Neural progenitor cell (in vitro differentiated cells): ENCODE results near the gene HTD2. TPM values are rescaled to one million over a fixed set of nuclear protein-coding genes. Genes with fewer than 3 reads are reported as not detected.

ENCODE experiments used
- DNase-seq: peaks from one replicate; pipeline ENCODE4 v3.0.0-alpha.2; 2016; ENCODE audit warnings: low spot score
- H2AFZ ChIP-seq: fragments of 200-600 bp; sonication (generic); replicated peaks from 2 replicates; pipeline ENCODE4 v1.6.1; 2016; ENCODE audit warnings: antibody characterized with exemption
- H3F3A ChIP-seq: fragments of 200-600 bp; sonication (generic); 2 replicates; pipeline ENCODE4 v1.6.1; 2016; ENCODE audit warnings: antibody characterized with exemption, low read depth
- H3K27ac ChIP-seq: fragments of 200-600 bp; sonication (generic); 2 replicates; pipeline ENCODE4 v1.5.1; 2016; ENCODE audit warnings: mild to moderate bottlenecking
- H3K27me3 ChIP-seq: fragments of 200-600 bp; sonication (generic); 2 replicates; pipeline ENCODE4 v1.6.1; 2016; ENCODE audit warnings: mild to moderate bottlenecking, moderate library complexity
- H3K36me3 ChIP-seq: fragments of 200-600 bp; sonication (generic); 2 replicates; pipeline ENCODE4 v1.5.1; 2016
- H3K4me1 ChIP-seq: fragments of 200-600 bp; sonication (generic); 2 replicates; pipeline ENCODE4 v1.6.1; 2016; ENCODE audit warnings: mixed run types
- H3K4me2 ChIP-seq: fragments of 200-600 bp; sonication (generic); 2 replicates; pipeline ENCODE4 v1.6.1; 2016
- H3K4me3 ChIP-seq: fragments of 200-600 bp; sonication (generic); 2 replicates; pipeline ENCODE4 v1.5.1; 2016
- H3K79me2 ChIP-seq: fragments of 200-600 bp; sonication (generic); 2 replicates; pipeline ENCODE4 v1.6.1; 2016; ENCODE audit warnings: low read depth
- H3K9ac ChIP-seq: fragments of 200-600 bp; sonication (generic); 2 replicates; pipeline ENCODE4 v1.6.1; 2016
- H3K9me3 ChIP-seq: fragments of 200-600 bp; sonication (generic); 2 replicates; pipeline ENCODE4 v1.5.1; 2016; ENCODE audit warnings: low read depth
- H4K20me1 ChIP-seq: fragments of 200-600 bp; sonication (generic); 2 replicates; pipeline ENCODE4 v1.6.1; 2016; ENCODE audit warnings: low read depth
- H3K27ac Mint-ChIP-seq: 3 replicates; pipeline ENCODE4 v1.8.0; 2021; ENCODE audit warnings: mixed read lengths
- H3K27me3 Mint-ChIP-seq: 2 replicates; pipeline ENCODE4 v1.8.0; 2022; ENCODE audit warnings: low read depth, mild to moderate bottlenecking, inconsistent platforms, moderate library complexity, mixed read lengths; ENCODE audit not compliant: insufficient read depth
- H3K36me3 Mint-ChIP-seq: 3 replicates; pipeline ENCODE4 v1.8.0; 2021; ENCODE audit warnings: mixed read lengths
- H3K4me1 Mint-ChIP-seq: 3 replicates; pipeline ENCODE4 v1.8.0; 2021; ENCODE audit warnings: mixed read lengths
- H3K4me3 Mint-ChIP-seq: 3 replicates; pipeline ENCODE4 v1.8.0; 2021; ENCODE audit warnings: mild to moderate bottlenecking, moderate library complexity, mixed read lengths
- H3K9me3 Mint-ChIP-seq: 3 replicates; pipeline ENCODE4 v1.8.0; 2020; ENCODE audit warnings: mixed read lengths
- CTCF ChIP-seq: fragments of 200-600 bp; sonication (generic); IDR thresholded peaks from 2 replicates; pipeline ENCODE4 v1.5.1; 2017; ENCODE audit warnings: antibody characterized with exemption, mild to moderate bottlenecking
- EZH2 ChIP-seq: fragments of 200-600 bp; sonication (generic); IDR thresholded peaks from 2 replicates; pipeline ENCODE4 v1.6.1; 2017; ENCODE audit warnings: antibody characterized with exemption, mild to moderate bottlenecking, moderate library complexity
- EZH2phosphoT487 ChIP-seq: fragments of 200-600 bp; sonication (generic); IDR thresholded peaks from 2 replicates; pipeline ENCODE4 v1.6.1; 2017; ENCODE audit warnings: antibody characterized with exemption
- total RNA-seq: library from RNA; depleted of rRNA; stranded (reverse); fragments of >200 nt; gene quantifications from 2 replicates; pipeline ENCODE4 v1.2.3, GENCODE V29; 2015; ENCODE audit warnings: low replicate concordance

Gene HTD2
- total RNA-seq, 1 donor from 2014 or later, result 29.5 TPM

- Histone ChIP-seq H3K9me3 (no peaks in the 10 kb centered on the region), H4K20me1 (no peaks in the 10 kb centered on the region), H3K4me3 (no peak overlapping the region), H3F3A (no peaks in the 10 kb centered on the region), H3K4me2 (no peak overlapping the region), H3K4me1 (peaks cover 6% of the 10 kb centered on the region), H3K36me3 (no peaks in the 10 kb centered on the region), H3K27ac (no peak overlapping the region), H3K9ac (no peak overlapping the region), H2AFZ (peak overlapping the region; percentile 32), H3K79me2 (no peaks in the 10 kb centered on the region), H3K27me3 (peaks cover 25% of the 10 kb centered on the region)
- Mint-ChIP-seq H3K27ac (no peak overlapping the region), H3K36me3 (no peaks in the 10 kb centered on the region), H3K27me3 (peaks cover 10% of the 10 kb centered on the region), H3K4me3 (no peak overlapping the region), H3K9me3 (no peaks in the 10 kb centered on the region), H3K4me1 (peaks cover 3% of the 10 kb centered on the region)
- DNase-seq, result peak; percentile 50
- no peak for TF ChIP-seq EZH2phosphoT487
- TF ChIP-seq CTCF, result peak; percentile 89
These were observed 6.3 kb upstream of the HTD2 start for GRCh38 chr3:58299839-58300516.

- H3K36me3 Mint-ChIP-seq, result peaks cover 14% of the 10 kb centered on the region
- peak overlapping the region; percentile 72 for H3K9ac ChIP-seq
- H3K4me1 ChIP-seq, result peaks cover 7% of the 10 kb centered on the region
- TF ChIP-seq CTCF, result peak; percentile 76
- no peak for TF ChIP-seq EZH2
- no peak for TF ChIP-seq EZH2phosphoT487
- H4K20me1 ChIP-seq, result peaks cover 38% of the 10 kb centered on the region
- H3K27ac ChIP-seq, result no peak overlapping the region
- no peaks in the 10 kb centered on the region for H3K9me3 Mint-ChIP-seq
- H3K4me3 Mint-ChIP-seq, result peak overlapping the region; percentile 98
- peak overlapping the region; percentile 83 for H3K4me2 ChIP-seq
- H3K79me2 ChIP-seq, result peaks cover 57% of the 10 kb centered on the region
- H2AFZ ChIP-seq, result no peak overlapping the region
- peaks cover 19% of the 10 kb centered on the region for H3K4me1 Mint-ChIP-seq
- peaks cover 6% of the 10 kb centered on the region for H3K27me3 ChIP-seq
- no peaks in the 10 kb centered on the region for H3F3A ChIP-seq
- no peaks in the 10 kb centered on the region for H3K9me3 ChIP-seq
- peaks cover 4% of the 10 kb centered on the region for H3K27me3 Mint-ChIP-seq
- no peak overlapping the region for H3K27ac Mint-ChIP-seq
- peak overlapping the region; percentile 78 for H3K4me3 ChIP-seq
- H3K36me3 ChIP-seq, result peaks cover 4% of the 10 kb centered on the region
- DNase-seq, result peak; percentile 54
These were observed 1.4 kb downstream of the HTD2 start for GRCh38 chr3:58307639-58308215.

GRCh38 chr3:58308728-58309127 lies 2.4 kb downstream of the HTD2 start:
- H3K27ac ChIP-seq, result no peak overlapping the region
- no peak overlapping the region for H2AFZ ChIP-seq
- H3K9me3 Mint-ChIP-seq, result no peaks in the 10 kb centered on the region
- H3K4me1 Mint-ChIP-seq, result peaks cover 19% of the 10 kb centered on the region
- no peak for DNase-seq
- H3K4me3 Mint-ChIP-seq, result peak overlapping the region; percentile 5
- H3K4me2 ChIP-seq, result no peak overlapping the region
- no peak overlapping the region for H3K9ac ChIP-seq
- H3K36me3 ChIP-seq, result peaks cover 4% of the 10 kb centered on the region
- TF ChIP-seq EZH2phosphoT487 (no peak), CTCF (no peak), EZH2 (no peak)
- peaks cover 7% of the 10 kb centered on the region for H3K4me1 ChIP-seq
- H3K79me2 ChIP-seq, result peaks cover 63% of the 10 kb centered on the region
- H3K36me3 Mint-ChIP-seq, result peaks cover 19% of the 10 kb centered on the region
- H3F3A ChIP-seq, result no peaks in the 10 kb centered on the region
- no peaks in the 10 kb centered on the region for H3K27me3 ChIP-seq
- H3K27ac Mint-ChIP-seq, result no peak overlapping the region
- H3K9me3 ChIP-seq, result no peaks in the 10 kb centered on the region
- H3K4me3 ChIP-seq, result no peak overlapping the region
- H3K27me3 Mint-ChIP-seq, result peaks cover 2% of the 10 kb centered on the region
- H4K20me1 ChIP-seq, result peaks cover 38% of the 10 kb centered on the region
